NCI-H1092 treated with DMSO at 0.1 percent for 48 hours (cell line): Measurements from ENCODE around the gene DCC.
A peak's percentile ranks its signal among the peaks of the same experiment; 100 is the strongest.

Experiments
- DNase-seq: peaks from one replicate; lab custom pipeline; 2025; lab: John Stamatoyannopoulos, UW

The DCC gene

DNA sequence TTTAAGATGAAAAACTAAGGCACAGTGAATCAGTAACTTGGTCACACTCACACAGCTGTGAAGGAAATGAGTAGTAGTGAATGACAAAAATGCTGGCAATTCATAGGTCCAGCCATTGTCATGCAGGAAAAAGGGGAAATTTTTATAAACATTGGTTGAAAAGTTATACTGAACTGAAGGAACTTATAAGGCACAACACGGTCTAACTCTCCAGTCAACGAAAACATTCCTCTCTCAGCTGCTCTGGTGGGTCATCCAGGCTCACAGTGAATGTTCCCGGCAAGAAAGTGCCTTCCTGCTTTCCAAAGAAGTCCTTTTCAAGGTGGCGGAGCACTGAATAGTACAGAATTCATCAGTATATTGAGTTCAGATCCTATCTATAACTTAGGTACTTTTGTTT is 476.1 kb downstream of the DCC start:
- no peak for DNase-seq

DNA sequence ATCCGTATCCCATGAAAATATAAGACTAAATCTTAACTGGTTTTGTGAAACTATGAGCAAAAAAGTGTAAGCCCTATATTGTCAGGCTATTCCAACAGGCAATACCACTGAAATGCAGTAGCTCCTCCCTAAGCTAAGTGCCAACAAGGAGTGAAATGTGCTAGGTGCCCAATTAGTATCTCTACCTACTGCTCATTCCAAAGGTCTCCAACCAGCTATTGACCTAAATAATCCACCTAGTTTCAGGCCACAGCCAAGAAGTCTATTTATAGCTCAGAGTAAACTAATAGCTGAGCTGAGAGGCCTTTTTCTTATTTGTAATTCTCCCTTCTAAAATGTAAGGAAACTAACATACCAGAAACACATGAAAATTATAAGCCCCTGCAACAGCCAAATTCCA is 482.2 kb downstream of the DCC start:
- no peak for DNase-seq

DNA sequence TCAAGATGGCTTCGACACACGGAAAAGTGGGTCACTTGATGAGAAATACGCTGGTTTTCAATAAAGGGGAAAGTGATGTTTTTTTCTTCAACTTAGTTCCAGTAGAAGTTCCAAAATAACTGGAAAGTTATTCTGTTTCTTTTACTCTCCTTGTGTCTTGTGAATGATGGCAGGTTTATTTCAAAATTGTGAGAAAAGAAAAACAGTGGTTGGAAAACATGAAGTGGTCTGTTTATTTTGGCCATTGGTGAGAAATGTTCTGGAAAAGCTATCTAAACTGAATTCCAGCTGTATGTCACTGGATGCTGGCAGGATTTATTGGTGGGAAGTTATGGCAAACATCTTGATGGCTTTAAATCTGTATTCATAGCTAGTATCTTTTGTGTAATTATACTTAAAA is 484.1 kb downstream of the DCC start:
- DNase-seq, result no peak

DNA sequence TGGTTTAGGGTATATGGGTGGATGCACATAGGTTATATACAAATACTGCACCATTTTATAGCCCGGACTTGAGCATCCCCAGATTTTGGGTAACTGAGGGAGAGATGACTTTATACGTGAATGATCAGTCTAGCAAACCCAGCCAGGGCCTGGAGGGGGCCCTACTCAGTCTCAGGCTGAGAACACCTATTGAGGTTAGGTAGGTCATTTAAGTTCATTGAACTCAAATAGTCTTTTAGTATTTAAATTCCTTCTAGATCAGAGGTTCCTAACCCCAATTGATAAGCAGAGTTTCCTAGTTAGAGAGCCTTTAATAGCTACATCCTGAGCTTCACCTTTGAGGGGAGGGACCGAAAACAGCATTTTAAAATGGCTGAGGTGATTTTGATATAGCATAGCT is 487.0 kb downstream of the DCC start:
- DNase-seq, result no peak

DNA sequence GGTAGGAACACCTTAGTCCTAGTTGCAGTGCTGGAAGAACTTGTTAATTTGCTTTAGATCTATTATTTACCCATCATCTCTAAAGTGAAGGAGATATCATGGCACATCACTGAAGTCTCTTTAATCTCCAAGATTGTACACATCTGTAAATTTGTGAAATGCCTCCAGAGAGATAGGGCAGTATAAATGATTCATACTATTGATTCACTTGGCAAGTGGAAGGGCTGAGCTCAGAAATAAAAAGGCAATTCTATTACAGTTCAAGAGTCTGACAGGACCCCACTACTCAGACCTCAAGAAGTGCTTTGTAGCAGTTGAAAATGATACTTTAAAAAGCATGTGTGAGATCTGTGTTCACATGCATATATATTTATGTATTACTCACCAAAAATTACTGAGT is 489.3 kb downstream of the DCC start:
- DNase-seq, result no peak

DNA sequence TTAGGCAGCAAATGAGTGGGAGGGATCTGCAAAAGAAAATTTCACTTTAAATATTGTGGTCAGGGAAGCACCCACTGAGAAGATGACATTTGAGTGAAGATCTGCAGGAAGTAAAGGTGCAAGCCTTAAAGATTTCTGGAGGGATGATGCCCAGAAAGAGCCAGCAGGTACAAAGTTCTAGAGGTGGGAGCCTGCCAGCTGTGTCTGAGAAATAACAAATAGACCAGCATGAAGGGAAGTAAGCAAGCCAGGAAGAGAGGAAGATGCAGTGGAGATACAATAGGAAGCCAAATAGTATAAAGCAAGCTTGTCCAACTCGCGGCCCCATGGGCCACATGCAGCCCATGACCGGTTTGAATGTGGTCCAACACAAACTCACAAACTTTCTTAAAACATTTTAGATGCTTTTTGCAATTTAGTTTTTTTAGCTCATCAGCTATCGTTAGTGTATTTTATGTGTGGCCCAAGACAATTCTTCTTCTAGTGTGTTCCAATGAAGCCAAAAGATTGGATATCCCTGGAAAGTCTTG is 489.9 kb downstream of the DCC start:
- no peak for DNase-seq

DNA sequence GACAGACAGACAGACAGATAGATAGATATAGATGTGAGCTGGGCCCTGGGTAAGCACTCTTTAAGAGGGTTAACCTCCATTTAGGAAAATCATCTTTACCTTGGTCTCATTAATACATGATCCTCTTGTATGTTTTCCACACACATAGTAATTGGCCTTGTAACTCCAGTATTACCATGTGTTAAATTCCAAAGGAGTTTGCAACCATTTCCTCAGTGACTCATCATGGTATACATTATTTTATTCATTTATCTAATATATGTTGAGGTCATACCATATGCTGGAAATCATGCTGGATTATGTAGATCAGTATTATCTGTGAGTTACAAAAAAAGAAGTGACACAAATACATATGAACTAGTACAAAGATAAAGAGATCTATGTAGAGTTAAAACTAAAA is 504.3 kb downstream of the DCC start:
- no peak for DNase-seq

DNA sequence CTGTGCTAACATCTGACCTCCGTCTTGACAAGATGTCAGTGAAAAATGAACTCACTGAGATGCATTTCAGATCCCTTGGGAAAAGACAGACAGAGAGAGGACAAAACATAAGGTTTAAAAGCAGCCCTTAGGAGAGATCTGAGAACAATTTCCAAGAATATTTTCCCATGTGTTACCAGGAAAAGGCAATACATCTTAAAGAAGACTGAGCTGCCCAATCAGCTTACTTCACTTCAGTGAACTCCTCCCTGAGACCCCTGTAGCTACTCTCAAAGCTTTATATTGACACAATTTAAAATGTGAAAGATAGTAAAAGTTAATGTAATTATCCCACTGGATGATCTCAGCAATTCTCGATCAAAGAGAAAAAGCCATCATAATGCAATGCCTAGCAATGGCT is 505.0 kb downstream of the DCC start:
- no peak for DNase-seq

DNA sequence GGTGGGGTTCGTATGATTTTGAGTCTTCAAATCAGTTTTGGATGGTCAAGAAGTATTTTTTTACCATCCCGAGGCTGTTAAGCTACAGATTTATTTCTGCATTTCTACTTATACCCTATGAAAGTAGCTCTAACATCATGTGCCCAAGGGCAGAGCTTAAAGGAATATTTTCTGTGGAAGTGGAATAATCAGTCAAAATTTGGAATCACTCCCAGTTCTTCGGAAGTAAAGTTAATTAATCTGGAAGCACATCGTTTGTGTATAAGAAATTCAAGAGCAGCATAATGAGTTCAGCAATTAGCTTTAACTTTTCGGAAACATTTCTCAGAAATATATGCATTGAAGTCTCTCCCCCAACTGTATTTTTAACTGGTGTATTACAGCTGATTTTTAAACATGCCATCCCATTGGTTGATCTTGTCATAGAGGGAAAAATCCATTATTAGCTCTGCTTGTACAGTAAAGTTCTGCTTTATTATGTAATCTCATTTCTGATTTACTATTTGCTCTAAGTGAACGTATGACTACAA is 510.1 kb downstream of the DCC start:
- DNase-seq, result no peak

DNA sequence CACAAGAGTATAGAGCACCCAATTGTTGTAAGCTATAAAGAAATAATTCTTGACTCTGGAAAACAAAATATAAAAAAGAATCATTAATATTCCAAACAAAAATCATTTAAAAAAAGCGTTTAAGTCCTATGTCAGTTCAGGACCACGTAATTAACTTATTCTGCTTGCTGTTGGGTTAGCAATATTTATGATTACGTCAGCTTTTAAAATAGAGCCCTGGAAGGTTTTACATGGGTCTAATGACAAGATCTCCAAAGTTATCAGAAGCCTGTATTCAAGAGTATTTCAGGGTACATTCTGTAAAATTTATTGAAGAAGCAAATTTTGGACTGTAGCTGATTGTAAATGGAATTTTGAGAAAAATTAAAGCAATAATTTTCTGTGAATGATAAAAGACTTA is 521.6 kb downstream of the DCC start:
- no peak for DNase-seq

DNA sequence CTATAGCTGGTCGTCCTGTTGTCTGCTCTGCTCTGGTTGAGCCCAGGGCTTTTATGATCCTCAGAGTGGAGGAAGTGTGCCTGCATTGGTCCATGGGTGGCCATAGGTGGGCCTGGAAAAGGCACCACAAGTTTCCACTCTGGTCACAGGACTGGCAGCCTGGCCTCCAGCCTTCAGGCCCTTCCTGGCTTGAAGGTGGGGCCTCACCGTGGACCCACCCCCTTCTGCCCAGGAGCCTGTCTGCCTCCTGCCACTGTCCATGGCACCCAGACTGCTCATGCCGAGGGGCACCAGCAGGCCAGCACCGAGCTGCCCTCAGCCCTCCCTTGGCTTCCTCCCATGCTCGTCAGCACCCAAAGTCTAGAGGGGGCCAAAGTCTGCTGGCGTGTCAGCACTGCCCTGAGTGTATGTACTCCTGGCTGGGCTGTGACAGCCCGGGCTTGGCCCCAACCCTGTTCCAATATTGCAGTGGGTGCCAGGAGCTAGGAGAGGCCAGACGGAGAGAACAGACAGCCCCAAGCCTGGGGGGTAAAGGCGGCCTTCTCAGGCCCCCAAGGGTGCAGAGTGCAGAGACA is 529.4 kb downstream of the DCC start:
- DNase-seq, result no peak

DNA sequence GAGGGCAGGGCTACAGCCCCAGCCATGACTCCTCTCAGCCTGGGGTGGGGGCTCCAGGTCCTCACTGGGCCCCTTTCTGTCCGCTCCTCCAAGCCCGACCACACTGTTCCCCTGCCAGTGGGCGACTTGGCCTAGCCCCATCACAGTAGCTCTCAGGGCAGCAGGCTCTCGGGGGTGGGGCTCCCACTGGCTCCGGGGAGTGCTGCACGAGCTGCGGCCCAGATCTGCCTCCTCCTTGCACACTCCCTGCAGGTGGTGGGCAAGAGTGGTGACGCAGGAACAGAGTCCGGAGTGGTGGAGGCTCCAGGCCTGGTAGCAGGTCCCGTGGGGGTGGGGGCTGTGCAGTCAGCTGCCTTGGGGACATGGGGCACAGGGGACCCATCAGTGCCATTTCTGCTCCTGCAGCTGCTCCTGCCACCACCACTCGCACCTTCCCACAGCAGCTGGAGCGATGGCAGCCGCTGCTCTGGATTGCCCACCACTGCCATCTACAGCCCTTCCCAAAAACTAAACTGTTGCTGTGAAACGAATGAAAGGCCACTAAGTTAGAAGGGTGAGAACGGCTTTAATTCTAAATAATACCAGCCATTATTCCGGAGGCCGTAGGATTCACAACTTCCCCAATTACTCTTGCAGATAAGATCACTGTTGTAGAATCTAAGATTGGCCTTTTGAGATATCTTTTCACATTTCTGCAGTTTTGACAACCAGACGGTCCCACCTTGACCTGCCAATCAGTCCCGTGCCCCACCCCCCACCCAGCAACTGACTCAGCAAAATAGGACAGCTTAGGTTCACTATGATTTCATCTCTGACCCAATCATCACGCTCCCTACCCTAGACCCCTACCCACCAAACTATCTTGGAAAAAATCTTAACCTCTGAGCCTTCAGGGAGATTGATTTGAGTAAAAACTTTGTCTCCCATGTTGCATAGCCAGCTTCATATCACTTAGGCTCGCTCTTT is 530.2 kb downstream of the DCC start:
- peak; percentile 26 for DNase-seq

DNA sequence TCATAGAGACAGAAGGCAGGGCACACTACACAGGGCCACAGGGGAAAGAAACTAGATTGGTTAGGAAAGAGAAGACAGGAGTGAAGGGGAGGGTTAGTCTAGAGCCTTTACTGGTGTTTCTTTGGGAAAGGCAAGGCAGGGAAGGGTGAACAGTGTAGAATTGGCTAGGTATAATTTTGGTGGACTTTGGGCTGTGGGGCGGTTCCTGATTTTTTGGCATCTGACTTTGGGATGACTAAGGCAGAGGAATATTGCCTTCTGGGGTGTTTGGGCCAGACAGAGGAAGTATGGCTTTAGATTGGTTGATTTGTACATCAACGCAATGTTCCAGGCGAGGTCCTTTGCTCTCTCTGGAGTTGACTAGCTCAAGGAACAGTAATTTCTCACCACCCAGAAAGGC is 534.8 kb downstream of the DCC start:
- no peak for DNase-seq

DNA sequence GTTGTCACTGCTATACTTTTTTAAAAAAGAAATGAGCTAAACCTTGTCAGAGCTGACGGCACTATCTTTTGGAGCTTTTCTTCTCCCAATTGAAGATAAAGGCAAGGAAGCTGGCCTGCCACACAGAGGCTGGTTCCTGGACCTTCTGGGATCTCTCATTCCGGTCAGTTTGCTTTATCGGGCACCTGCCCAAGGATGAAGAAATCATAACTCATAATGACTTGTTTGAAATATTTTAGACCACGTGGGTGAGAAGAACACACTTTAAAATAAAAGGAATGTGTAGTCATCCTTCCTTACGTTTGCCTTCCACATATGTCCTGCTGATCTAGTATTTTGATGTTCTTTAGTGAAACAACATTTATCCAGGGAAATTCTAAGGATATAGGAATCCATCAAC is 535.7 kb downstream of the DCC start:
- no peak for DNase-seq

DNA sequence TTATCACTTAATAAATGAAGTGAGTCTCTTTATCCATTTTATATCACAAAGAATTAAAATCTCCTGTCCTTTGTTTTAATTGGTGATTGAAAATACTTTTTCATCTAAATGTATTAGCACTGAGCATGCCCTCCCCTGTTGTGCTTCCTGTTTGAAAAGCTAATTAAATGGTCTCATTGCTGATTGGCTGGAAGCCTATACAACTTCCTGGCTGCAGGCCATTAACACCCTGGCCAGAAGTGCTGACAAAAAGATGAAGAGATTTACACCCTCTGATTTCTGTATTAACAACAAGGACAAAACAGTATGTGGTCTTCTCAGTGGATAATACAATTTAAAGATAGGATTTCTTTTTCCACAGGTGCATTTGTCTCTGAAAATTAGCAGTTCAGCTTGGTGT is 548.0 kb downstream of the DCC start:
- DNase-seq, result peak; percentile 65

DNA sequence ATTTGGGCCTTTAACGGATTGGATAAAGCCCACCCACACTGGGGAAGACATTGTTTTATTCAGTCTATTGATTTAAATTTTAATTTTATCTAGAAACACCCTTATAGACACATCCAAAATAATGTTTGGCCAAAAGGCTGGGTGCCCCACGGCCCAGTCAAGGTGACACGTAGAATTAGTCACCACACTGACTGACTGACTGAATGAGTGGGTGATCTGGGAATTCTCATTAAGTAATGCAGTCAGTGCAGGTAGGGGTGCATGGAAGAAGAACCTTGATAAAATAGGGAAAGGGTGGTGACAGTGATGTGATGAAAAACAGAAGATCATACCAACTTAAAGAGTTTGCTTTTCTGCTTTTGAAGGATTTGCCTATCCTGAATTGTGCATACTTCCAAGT is 554.8 kb downstream of the DCC start:
- DNase-seq, result no peak

DNA sequence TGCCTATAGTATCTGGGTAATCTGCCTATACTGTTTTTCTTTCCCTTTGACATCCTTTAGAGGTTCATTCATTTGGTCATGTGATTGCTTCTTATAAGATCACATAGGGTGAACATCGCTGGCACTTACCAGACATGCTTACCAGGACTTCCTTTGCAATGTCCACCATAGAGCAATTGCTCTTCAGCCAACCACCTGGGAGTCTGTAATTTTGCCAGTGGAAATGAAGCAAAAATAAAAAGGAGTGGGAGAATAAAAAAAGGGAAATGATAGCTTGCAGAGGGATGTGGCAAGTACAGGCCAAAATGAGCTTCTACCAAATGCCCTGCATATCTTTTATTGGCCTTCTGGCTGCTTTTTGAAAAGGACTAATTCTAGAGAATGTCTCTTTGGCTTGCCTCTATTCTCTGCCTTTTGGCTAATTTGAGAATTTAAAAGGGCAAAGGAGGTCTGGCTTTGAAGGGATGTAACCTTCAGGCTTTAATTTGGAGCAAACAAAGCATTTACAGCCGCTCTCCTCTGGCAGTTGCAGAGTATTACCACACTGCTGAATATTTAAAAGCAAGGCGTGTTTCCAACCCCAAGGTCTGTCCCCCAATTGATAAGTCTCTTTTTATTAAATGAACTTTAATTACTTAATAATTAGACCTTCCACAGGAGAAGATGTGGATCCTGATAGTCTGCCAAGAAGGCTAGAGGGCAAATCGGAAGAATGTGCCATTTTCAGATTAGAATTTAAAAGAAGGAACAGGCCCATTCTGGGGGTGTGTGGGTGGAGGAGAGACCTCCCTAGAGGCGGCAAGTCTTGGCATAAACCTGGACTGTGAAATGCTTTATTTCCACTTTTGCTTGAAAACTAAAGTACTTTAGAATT is 557.9 kb downstream of the DCC start:
- no peak for DNase-seq

DNA sequence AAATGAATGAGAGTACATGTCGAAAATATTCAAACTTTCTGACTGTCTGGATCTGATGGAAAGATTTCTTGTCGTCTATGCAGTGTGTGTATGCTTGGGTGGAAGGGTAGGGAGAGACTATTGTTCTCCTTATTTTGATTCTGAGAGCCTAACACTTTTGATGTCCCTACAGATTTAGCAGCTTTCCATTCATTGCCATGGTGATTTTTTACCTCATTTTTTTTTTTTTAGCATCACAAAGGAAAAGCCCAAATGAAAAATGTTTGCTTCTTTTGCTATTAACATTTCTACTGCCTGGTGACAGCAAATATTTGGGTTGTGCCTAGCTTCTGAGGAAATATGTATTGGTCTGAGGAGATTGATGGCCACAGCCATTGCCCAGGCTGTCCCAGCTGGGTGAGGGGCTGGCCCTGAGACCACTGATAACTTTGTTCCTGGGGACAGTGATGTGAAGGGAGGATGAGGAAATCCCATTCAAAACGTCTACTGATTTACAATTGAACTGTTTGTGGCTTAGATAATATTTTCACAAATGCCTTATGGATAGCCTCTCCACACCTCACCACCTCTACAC is 558.6 kb downstream of the DCC start:
- no peak for DNase-seq

DNA sequence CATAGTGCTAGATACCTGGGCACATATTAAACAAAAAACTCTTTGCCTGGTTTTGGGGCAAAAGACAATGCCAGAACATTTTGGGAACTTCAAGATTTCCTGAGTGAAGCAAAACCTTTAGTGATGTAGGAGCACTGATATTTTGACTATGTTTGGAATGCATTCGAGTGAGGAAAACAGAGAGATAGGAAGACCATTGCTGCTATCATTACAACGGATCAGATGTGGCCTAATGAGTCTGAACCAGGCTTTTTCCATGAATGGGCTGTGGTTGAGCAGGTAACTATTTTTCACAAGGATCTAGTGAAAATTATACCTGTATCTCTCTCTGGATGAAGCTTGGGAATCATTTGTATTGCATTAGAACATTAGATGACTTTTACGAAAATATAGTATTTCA is 562.2 kb downstream of the DCC start:
- no peak for DNase-seq

DNA sequence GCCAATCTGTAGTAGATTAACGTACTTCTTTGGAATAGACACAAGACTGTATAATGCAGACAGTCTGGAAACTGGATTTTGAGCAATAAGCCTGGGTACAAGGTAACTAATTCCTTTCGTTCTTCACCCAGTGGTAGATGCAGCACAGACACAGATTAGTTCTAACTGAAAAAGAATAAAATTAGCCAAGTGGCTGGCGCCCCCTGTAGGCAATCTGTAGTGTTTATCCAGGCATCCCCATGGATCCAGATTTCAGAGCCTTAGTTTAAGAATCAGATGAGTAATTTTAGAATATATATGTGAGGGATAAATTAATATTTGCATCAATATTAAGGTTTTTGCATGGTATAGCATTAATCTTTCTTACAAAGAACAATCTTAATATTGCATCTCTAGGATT is 563.9 kb downstream of the DCC start:
- peak; percentile 72 for DNase-seq

DNA sequence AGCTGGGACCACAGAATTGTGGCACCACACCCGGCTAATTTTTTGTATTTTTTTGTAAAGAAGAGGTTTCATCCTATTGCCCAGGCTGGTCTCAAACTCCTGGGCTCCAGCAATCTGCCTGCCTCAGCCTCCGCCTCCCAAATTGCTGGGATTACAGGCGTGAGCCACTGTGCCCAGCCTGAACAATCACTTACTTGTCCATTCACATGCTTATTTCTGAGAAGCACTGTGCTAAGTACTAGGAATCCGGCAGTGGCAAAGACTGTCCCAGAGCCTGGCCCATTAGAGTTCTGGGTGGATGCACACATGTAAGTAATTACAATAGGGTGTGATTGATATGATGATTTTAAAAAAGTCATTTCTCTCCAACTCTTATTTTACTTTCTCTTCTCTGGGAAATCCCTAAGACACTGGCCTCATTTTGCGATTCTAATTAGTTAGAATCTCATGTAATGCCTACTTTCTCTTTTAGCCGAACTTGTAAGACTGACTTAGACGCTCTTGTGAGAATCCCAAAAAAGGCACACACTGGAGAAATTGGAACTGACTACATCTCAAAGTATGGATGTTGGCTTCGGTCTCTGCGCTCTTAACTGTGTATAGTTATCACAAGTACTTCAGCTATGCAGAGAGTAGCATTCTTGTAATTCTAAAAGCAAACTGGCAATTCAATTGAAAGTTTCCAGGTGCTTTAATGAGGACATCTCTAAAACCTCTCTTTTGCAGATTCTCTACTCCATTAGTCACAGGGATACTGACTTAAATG is 567.7 kb downstream of the DCC start:
- no peak for DNase-seq
